Liver (tissue), 3 donors: ENCODE results near the gene SNX10.
"Not testable (repeated sequence)": the region's sequence is repeated elsewhere in the genome, so short reads cannot be mapped to it uniquely, and the experiment has no call there.

ENCODE experiments used
- EGR1 ChIP-seq, 2 donors: IDR thresholded peaks; 2 replicates each; pipeline ENCODE4 v1.6.1; 2016 to 2018; ENCODE audit warnings: antibody characterized with exemption in 2 of 2, low read depth in 2 of 2
- GABPA ChIP-seq, 2 donors: IDR thresholded peaks in 1 of 2; conservative IDR thresholded peaks in 1 of 2; 2 replicates each; pipeline ENCODE4 v1.6.1; 2016; ENCODE audit warnings: antibody characterized with exemption in 2 of 2, mild to moderate bottlenecking in 1 of 2, moderate library complexity in 1 of 2
- HNF4A ChIP-seq, 2 donors: conservative IDR thresholded peaks; 2 replicates each; pipeline ENCODE4 v1.6.1; 2016; ENCODE audit warnings: antibody characterized with exemption in 2 of 2, mild to moderate bottlenecking in 2 of 2
- JUND ChIP-seq, 2 donors: IDR thresholded peaks; 2 replicates each; pipeline ENCODE4 v1.6.1; 2016; ENCODE audit warnings: antibody characterized with exemption in 2 of 2
- RAD21 ChIP-seq, 2 donors: IDR thresholded peaks; 2 replicates each; pipeline ENCODE4 v1.6.1; 2016; ENCODE audit warnings: antibody characterized with exemption in 2 of 2, mild to moderate bottlenecking in 2 of 2
- RXRA ChIP-seq, 2 donors: IDR thresholded peaks; 2 replicates each; pipeline ENCODE4 v1.6.1; 2017 to 2018; ENCODE audit warnings: antibody characterized with exemption in 2 of 2, mild to moderate bottlenecking in 1 of 2
- SP1 ChIP-seq: IDR thresholded peaks from 2 replicates; pipeline ENCODE4 v1.6.1; 2018; ENCODE audit warnings: antibody characterized with exemption, mild to moderate bottlenecking
- TAF1 ChIP-seq: conservative IDR thresholded peaks from 2 replicates; pipeline ENCODE4 v1.6.1; 2016; ENCODE audit warnings: antibody characterized with exemption, mild to moderate bottlenecking
- TF ChIP-seq, protein P1 (sequence below): fragments of 150-350 bp; IDR thresholded peaks from 2 replicates; pipeline ENCODE4 v1.5.1; 2017; ENCODE audit warnings: improper control_type of control experiment, low read depth, low read length; ENCODE audit not compliant: missing input control
- TF ChIP-seq, protein P2 (sequence below): IDR thresholded peaks from 2 replicates; pipeline ENCODE4 v1.6.1; 2016; ENCODE audit warnings: antibody characterized with exemption, mild to moderate bottlenecking
- TF ChIP-seq, protein P3 (sequence below): IDR thresholded peaks from 2 replicates; pipeline ENCODE4 v1.6.1; 2016; ENCODE audit warnings: antibody characterized with exemption
- TF ChIP-seq, protein P4 (sequence below): IDR thresholded peaks from 2 replicates; pipeline ENCODE4 v1.6.1; 2016; ENCODE audit warnings: antibody characterized with exemption
- donor health status: healthy.
- donor health status: healthy.

DNA sequence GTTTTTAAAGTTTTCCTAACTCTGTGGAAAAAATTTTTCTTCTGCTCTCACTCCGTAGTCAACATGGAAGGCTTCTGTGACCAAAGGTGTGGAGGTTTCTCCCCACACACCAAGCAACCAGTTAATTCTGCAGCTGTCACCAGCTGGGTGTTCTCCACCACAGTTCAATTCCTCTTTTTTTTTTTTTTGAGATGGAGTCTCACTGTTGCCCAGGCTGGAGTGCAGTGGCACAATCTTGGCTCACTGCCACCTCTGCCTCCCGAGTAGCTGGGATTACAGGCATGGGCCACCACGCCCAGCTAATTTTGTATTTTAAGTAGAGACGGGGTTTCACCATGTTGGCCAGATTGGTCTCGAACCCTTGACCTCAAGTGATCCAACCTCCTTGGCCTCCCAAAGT, 3.5 kb upstream of the SNX10 start:
- TF ChIP-seq, protein P1, sequence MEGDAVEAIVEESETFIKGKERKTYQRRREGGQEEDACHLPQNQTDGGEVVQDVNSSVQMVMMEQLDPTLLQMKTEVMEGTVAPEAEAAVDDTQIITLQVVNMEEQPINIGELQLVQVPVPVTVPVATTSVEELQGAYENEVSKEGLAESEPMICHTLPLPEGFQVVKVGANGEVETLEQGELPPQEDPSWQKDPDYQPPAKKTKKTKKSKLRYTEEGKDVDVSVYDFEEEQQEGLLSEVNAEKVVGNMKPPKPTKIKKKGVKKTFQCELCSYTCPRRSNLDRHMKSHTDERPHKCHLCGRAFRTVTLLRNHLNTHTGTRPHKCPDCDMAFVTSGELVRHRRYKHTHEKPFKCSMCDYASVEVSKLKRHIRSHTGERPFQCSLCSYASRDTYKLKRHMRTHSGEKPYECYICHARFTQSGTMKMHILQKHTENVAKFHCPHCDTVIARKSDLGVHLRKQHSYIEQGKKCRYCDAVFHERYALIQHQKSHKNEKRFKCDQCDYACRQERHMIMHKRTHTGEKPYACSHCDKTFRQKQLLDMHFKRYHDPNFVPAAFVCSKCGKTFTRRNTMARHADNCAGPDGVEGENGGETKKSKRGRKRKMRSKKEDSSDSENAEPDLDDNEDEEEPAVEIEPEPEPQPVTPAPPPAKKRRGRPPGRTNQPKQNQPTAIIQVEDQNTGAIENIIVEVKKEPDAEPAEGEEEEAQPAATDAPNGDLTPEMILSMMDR, result not testable (repeated sequence)
- TF ChIP-seq, protein P2, sequence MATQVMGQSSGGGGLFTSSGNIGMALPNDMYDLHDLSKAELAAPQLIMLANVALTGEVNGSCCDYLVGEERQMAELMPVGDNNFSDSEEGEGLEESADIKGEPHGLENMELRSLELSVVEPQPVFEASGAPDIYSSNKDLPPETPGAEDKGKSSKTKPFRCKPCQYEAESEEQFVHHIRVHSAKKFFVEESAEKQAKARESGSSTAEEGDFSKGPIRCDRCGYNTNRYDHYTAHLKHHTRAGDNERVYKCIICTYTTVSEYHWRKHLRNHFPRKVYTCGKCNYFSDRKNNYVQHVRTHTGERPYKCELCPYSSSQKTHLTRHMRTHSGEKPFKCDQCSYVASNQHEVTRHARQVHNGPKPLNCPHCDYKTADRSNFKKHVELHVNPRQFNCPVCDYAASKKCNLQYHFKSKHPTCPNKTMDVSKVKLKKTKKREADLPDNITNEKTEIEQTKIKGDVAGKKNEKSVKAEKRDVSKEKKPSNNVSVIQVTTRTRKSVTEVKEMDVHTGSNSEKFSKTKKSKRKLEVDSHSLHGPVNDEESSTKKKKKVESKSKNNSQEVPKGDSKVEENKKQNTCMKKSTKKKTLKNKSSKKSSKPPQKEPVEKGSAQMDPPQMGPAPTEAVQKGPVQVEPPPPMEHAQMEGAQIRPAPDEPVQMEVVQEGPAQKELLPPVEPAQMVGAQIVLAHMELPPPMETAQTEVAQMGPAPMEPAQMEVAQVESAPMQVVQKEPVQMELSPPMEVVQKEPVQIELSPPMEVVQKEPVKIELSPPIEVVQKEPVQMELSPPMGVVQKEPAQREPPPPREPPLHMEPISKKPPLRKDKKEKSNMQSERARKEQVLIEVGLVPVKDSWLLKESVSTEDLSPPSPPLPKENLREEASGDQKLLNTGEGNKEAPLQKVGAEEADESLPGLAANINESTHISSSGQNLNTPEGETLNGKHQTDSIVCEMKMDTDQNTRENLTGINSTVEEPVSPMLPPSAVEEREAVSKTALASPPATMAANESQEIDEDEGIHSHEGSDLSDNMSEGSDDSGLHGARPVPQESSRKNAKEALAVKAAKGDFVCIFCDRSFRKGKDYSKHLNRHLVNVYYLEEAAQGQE, result not testable (repeated sequence)
- TF ChIP-seq RAD21 (IDR thresholded peaks at IDR 0.05); JUND (IDR thresholded peaks at IDR 0.05); HNF4A (conservative IDR thresholded peaks at IDR 0.05); EGR1 (IDR thresholded peaks at IDR 0.05; ENCODE audit: low read depth in 2 of 2); GABPA (IDR thresholded peaks at IDR 0.05 in 1 of 2, conservative IDR thresholded peaks at IDR 0.05 in 1 of 2); SP1; RXRA (IDR thresholded peaks at IDR 0.05); TAF1: not testable (repeated sequence)
- TF ChIP-seq, protein P3, sequence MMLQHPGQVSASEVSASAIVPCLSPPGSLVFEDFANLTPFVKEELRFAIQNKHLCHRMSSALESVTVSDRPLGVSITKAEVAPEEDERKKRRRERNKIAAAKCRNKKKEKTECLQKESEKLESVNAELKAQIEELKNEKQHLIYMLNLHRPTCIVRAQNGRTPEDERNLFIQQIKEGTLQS, result not testable (repeated sequence)
- TF ChIP-seq, protein P4, sequence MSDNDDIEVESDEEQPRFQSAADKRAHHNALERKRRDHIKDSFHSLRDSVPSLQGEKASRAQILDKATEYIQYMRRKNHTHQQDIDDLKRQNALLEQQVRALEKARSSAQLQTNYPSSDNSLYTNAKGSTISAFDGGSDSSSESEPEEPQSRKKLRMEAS, result not testable (repeated sequence)
